ENCODE measurements around the gene ZCCHC14. TPM values are rescaled to one million over a fixed set of nuclear protein-coding genes. Genes with fewer than 3 reads are reported as not detected.
A peak's percentile ranks its signal among the peaks of the same experiment; 100 is the strongest.

The ZCCHC14 gene
- total RNA-seq, 4 donors from 2014 or later = 8.3 to 19.6 (median 14.7) TPM

- WGBS, 2 donors = 87 to 89% methylated on average over 9 of the region's 9 CpGs
- no peak for TF ChIP-seq POLR2A (IDR thresholded peaks at IDR 0.05)
- TF ChIP-seq CTCF (IDR thresholded peaks at IDR 0.05) = no peak
- DNase-seq = no peak
- no peaks in the 10 kb centered on the region for H3K27me3 ChIP-seq
- H3K9me3 ChIP-seq = no peaks in the 10 kb centered on the region
- no peak overlapping the region for H3K27ac ChIP-seq
- no peak overlapping the region for H3K4me3 ChIP-seq
- H3K36me3 ChIP-seq = peaks cover 0 to 55% (median 0%) of the 10 kb centered on the region in 3 donors
- intact Hi-C loops (cut with DNase I) = no loop called here
- H3K4me1 ChIP-seq = peaks cover 10 to 54% (median 36%) of the 10 kb centered on the region in 3 donors
These were observed 33.0 kb downstream of the ZCCHC14 start for GRCh38 chr16:87459833-87460232.

GRCh38 chr16:87459027-87459426 lies 33.8 kb downstream of the ZCCHC14 start:
- WGBS, 2 donors = 95 to 97% methylated on average over 15 of the region's 15 CpGs
- Histone ChIP-seq H3K27me3 (no peaks in the 10 kb centered on the region), H3K36me3 (peaks cover 0 to 63% (median 0%) of the 10 kb centered on the region in 3 donors), H3K4me3 (no peak overlapping the region), H3K9me3 (no peaks in the 10 kb centered on the region), H3K4me1 (peaks cover 4 to 46% (median 28%) of the 10 kb centered on the region in 3 donors), H3K27ac (no peak overlapping the region)
- TF ChIP-seq POLR2A (IDR thresholded peaks at IDR 0.05) = no peak
- no peak for TF ChIP-seq CTCF (IDR thresholded peaks at IDR 0.05)
- no peak for DNase-seq
- intact Hi-C loops (cut with DNase I) = no loop called here

GRCh38 chr16:87458424-87458915 lies 34.4 kb downstream of the ZCCHC14 start:
- Histone ChIP-seq H3K36me3 (peaks cover 0 to 66% (median under 1%) of the 10 kb centered on the region in 3 donors), H3K4me3 (no peak overlapping the region), H3K9me3 (no peaks in the 10 kb centered on the region), H3K27ac (peak overlapping the region in 1 of 4 donors; percentile 32), H3K27me3 (no peaks in the 10 kb centered on the region), H3K4me1 (peaks cover 4 to 41% (median 23%) of the 10 kb centered on the region in 3 donors)
- intact Hi-C loops (cut with DNase I) = no loop called here
- DNase-seq = no peak
- TF ChIP-seq POLR2A (IDR thresholded peaks at IDR 0.05) = no peak
- TF ChIP-seq CTCF (IDR thresholded peaks at IDR 0.05) = no peak
- WGBS, 2 donors = 80 to 89% methylated on average over 10 to 23 of the region's 23 CpGs

- H3K36me3 ChIP-seq = peaks cover 0 to 72% (median 6%) of the 10 kb centered on the region in 3 donors
- H3K4me1 ChIP-seq = peaks cover 4 to 35% (median 17%) of the 10 kb centered on the region in 3 donors
- no peak for DNase-seq
- no peak for TF ChIP-seq CTCF (IDR thresholded peaks at IDR 0.05)
- no peak for TF ChIP-seq POLR2A (IDR thresholded peaks at IDR 0.05)
- no peaks in the 10 kb centered on the region for H3K27me3 ChIP-seq
- WGBS, 2 donors = 46 to 48% methylated on average over 17 to 20 of the region's 22 CpGs
- H3K9me3 ChIP-seq = no peaks in the 10 kb centered on the region
- H3K4me3 ChIP-seq = no peak overlapping the region
- H3K27ac ChIP-seq = peak overlapping the region in 1 of 4 donors; percentile 32
- intact Hi-C loops (cut with DNase I) = no loop called here
These were observed 35.0 kb downstream of the ZCCHC14 start for GRCh38 chr16:87457709-87458423.

- Histone ChIP-seq H3K4me1 (peaks cover 4 to 28% (median 14%) of the 10 kb centered on the region in 3 donors), H3K36me3 (peaks cover under 1 to 79% (median 6%) of the 10 kb centered on the region in 3 donors), H3K27ac (no peak overlapping the region), H3K9me3 (no peaks in the 10 kb centered on the region), H3K27me3 (no peaks in the 10 kb centered on the region), H3K4me3 (no peak overlapping the region)
- 62 to 67% methylated on average over 4 of the region's 4 CpGs for WGBS, 2 donors
- TF ChIP-seq CTCF (IDR thresholded peaks at IDR 0.05) (no peak), POLR2A (IDR thresholded peaks at IDR 0.05) (no peak)
- intact Hi-C loops (cut with DNase I) = no loop called here
- DNase-seq = no peak
These were observed 35.7 kb downstream of the ZCCHC14 start for GRCh38 chr16:87457061-87457611.

Data from esophagus squamous epithelium (tissue), 5 donors.